ENCODE results near the gene KIAA0930.

DNA sequence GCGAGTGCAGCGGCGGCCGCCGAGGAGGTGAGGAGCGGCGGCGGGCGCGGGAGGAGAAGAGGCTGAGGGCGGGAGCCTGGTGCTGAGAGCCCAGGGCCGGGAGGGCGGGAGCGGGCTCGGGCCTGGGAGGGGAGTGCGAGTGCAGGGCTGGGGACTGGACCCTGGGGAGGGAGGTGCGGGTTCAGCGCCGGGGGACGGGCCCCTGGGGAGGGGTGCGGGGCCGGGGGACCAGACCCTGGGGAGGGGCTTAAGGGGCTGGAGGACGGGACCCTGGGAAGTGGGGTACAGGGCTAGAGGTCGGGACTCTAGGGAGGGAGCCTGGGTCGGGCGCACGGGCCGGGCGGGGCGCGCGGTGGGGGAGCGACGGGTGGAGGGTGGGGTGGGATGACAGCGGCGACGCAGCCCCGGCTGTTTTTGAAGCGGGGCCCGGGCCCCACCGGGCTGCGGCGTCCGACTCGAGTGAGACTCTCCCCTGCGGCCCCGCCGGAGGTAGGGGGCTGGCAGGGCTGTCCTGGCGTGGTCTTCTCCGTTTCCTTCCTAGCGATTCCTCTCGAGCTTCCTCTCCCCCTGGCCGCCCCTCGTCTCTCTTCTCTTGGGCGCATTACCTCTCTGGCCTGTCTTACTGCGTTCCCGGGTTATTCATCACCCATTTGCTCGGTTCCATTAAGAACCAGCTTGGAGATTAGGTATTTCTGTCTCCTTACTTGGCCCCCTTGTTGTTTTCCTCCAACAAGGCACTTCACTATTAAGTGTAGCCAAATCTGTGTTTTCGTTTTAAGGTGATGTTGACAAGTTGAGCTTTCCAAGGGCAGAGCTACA, 76.2 kb downstream of the KIAA0930 start:
- TF ChIP-seq TEAD4 (IDR thresholded peaks at IDR 0.05; ENCODE audit: borderline replicate concordance, insufficient read depth): no peak
- no peak for TF ChIP-seq CTCF (IDR thresholded peaks at IDR 0.05)
- no peak for TF ChIP-seq TAF1 (IDR thresholded peaks at IDR 0.05; ENCODE audit: borderline replicate concordance, low read depth, low read length)
- TF ChIP-seq FOXJ3 (CRISPR knock-in tag; IDR thresholded peaks at IDR 0.05): no peak
- TF ChIP-seq, protein P1, sequence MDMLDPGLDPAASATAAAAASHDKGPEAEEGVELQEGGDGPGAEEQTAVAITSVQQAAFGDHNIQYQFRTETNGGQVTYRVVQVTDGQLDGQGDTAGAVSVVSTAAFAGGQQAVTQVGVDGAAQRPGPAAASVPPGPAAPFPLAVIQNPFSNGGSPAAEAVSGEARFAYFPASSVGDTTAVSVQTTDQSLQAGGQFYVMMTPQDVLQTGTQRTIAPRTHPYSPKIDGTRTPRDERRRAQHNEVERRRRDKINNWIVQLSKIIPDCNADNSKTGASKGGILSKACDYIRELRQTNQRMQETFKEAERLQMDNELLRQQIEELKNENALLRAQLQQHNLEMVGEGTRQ (IDR thresholded peaks at IDR 0.05; ENCODE audit: borderline replicate concordance, low read depth, low read length): no peak
- TF ChIP-seq MXI1 (IDR thresholded peaks at IDR 0.05; ENCODE audit: low read depth, low read length): no peak
